OCI-LY1 (cell line): ENCODE measurements around the gene GSKIP.
A peak's percentile ranks its signal among the peaks of the same experiment; 100 is the strongest.

Experiments
- H2AFZ ChIP-seq: fragments of 200-600 bp; sonication (generic), shearing (Covaris generic); 2 replicates; pipeline ENCODE4 v1.6.0; 2014; ENCODE audit warnings: antibody characterized with exemption, mild to moderate bottlenecking, low read length
- H3F3A ChIP-seq: fragments of 200-600 bp; sonication (generic), shearing (Covaris generic); 2 replicates; pipeline ENCODE4 v1.6.0; 2014; ENCODE audit warnings: mild to moderate bottlenecking, antibody characterized with exemption, low read length, moderate library complexity; ENCODE audit not compliant: insufficient read depth
- H3K27ac ChIP-seq: fragments of 200-600 bp; sonication (generic); 2 replicates; pipeline ENCODE4 v1.5.1; 2014; ENCODE audit warnings: low read length, mixed run types, mild to moderate bottlenecking, low read depth; ENCODE audit not compliant: poor library complexity, severe bottlenecking
- H3K27me3 ChIP-seq: fragments of 200-600 bp; sonication (generic); 2 replicates; pipeline ENCODE4 v1.6.0; 2014; ENCODE audit warnings: antibody characterized with exemption, mild to moderate bottlenecking, low read length, moderate library complexity; ENCODE audit not compliant: insufficient read depth
- H3K36me3 ChIP-seq: fragments of 200-600 bp; sonication (generic); 2 replicates; pipeline ENCODE4 v1.6.1; 2014; ENCODE audit warnings: mild to moderate bottlenecking, antibody characterized with exemption, low read length, moderate library complexity, mixed read lengths; ENCODE audit not compliant: insufficient read depth
- H3K4me1 ChIP-seq: fragments of 200-600 bp; sonication (generic); 2 replicates; pipeline ENCODE4 v1.5.1; 2014; ENCODE audit warnings: mild to moderate bottlenecking, low read length, moderate library complexity; ENCODE audit not compliant: insufficient read depth, severe bottlenecking
- H3K4me2 ChIP-seq: fragments of 200-600 bp; sonication (generic), shearing (Covaris generic); 2 replicates; pipeline ENCODE4 v1.6.1; 2014; ENCODE audit warnings: low read length
- H3K4me3 ChIP-seq: fragments of 200-600 bp; sonication (generic); 2 replicates; pipeline ENCODE4 v1.5.1; 2014; ENCODE audit warnings: low read length, low read depth, mild to moderate bottlenecking, mixed read lengths; ENCODE audit not compliant: poor library complexity, severe bottlenecking
- H3K79me2 ChIP-seq: fragments of 200-600 bp; shearing (Covaris generic); 2 replicates; pipeline ENCODE4 v1.6.1; 2016; ENCODE audit warnings: mixed run types, low read length, mixed read lengths; ENCODE audit not compliant: insufficient read depth
- H3K9ac ChIP-seq: fragments of 200-600 bp; sonication (generic), shearing (Covaris generic); 2 replicates; pipeline ENCODE4 v1.6.1; 2014; ENCODE audit warnings: mild to moderate bottlenecking, low read length, mixed read lengths
- H3K9me2 ChIP-seq: fragments of 200-600 bp; sonication (generic), shearing (Covaris generic); 2 replicates; pipeline ENCODE4 v1.6.1; 2014; ENCODE audit warnings: low read depth, mild to moderate bottlenecking, low read length, mixed read lengths
- H3K9me3 ChIP-seq: fragments of 200-600 bp; shearing (Covaris generic); 2 replicates; pipeline ENCODE4 v1.6.1; 2014; ENCODE audit warnings: low read length, mixed read lengths
- H4K20me1 ChIP-seq: fragments of 200-600 bp; sonication (generic), shearing (Covaris generic); 2 replicates; pipeline ENCODE4 v1.6.0; 2016; ENCODE audit warnings: mild to moderate bottlenecking, low read length; ENCODE audit not compliant: insufficient read depth
- CTCF ChIP-seq: fragments of 200-600 bp; sonication (generic), shearing (Covaris generic); IDR thresholded peaks from 2 replicates; pipeline ENCODE4 v1.5.1; 2017; ENCODE audit warnings: mild to moderate bottlenecking, antibody characterized with exemption, low read length, moderate library complexity, mixed read lengths
- EZH2 ChIP-seq: fragments of 200-600 bp; sonication (generic), shearing (Covaris generic); IDR thresholded peaks from 2 replicates; pipeline ENCODE4 v1.8.0; 2017; ENCODE audit warnings: borderline replicate concordance, mixed run types, mild to moderate bottlenecking, antibody characterized with exemption, low read length, moderate library complexity, mixed read lengths

Gene GSKIP

GRCh38 chr14:96380735-96381134, 17.4 kb downstream of the GSKIP start:
- Histone ChIP-seq H3K79me2 (no peaks in the 10 kb centered on the region), H3K27ac (no peak overlapping the region), H4K20me1 (no peaks in the 10 kb centered on the region), H3K4me3 (no peak overlapping the region), H3K4me1 (peaks cover 9% of the 10 kb centered on the region), H2AFZ (no peak overlapping the region), H3K36me3 (peaks cover 32% of the 10 kb centered on the region), H3K9ac (no peak overlapping the region), H3K4me2 (peak overlapping the region; percentile 14; the same call in 1 of the 2 replicates), H3K9me3 (no peaks in the 10 kb centered on the region), H3K27me3 (no peaks in the 10 kb centered on the region), H3F3A (no peaks in the 10 kb centered on the region), H3K9me2 (no peaks in the 10 kb centered on the region)
- no peak for TF ChIP-seq CTCF
- TF ChIP-seq EZH2 = no peak

- Histone ChIP-seq H3K9me3 (no peaks in the 10 kb centered on the region), H3K4me3 (no peak overlapping the region), H3K4me1 (peaks cover 9% of the 10 kb centered on the region), H2AFZ (no peak overlapping the region), H3F3A (no peaks in the 10 kb centered on the region), H3K36me3 (peaks cover 38% of the 10 kb centered on the region), H4K20me1 (no peaks in the 10 kb centered on the region), H3K9me2 (no peaks in the 10 kb centered on the region), H3K79me2 (no peaks in the 10 kb centered on the region), H3K9ac (no peak overlapping the region), H3K27me3 (no peaks in the 10 kb centered on the region), H3K4me2 (no peak overlapping the region), H3K27ac (no peak overlapping the region)
- TF ChIP-seq EZH2 (no peak), CTCF (no peak)
Observed at GRCh38 chr14:96383445-96383844, 20.1 kb downstream of the GSKIP start.

- peaks cover 38% of the 10 kb centered on the region for H3K36me3 ChIP-seq
- no peak overlapping the region for H3K4me2 ChIP-seq
- no peak for TF ChIP-seq CTCF
- no peak for TF ChIP-seq EZH2
Observed at GRCh38 chr14:96384053-96384452, 20.7 kb downstream of the GSKIP start.

More at GRCh38 chr14:96384053-96384452, 20.7 kb downstream of the GSKIP start:
- Histone ChIP-seq H3F3A (no peaks in the 10 kb centered on the region), H3K9me2 (no peaks in the 10 kb centered on the region), H3K4me1 (peaks cover 9% of the 10 kb centered on the region), H4K20me1 (no peaks in the 10 kb centered on the region), H3K9me3 (no peaks in the 10 kb centered on the region), H3K4me3 (no peak overlapping the region), H3K79me2 (no peaks in the 10 kb centered on the region), H3K27ac (no peak overlapping the region), H3K27me3 (no peaks in the 10 kb centered on the region), H3K9ac (no peak overlapping the region), H2AFZ (no peak overlapping the region)
